ENCODE data around the gene KCNIP2.

Gene KCNIP2

GRCh38 chr10:101850749-101851148 lies 7.1 kb upstream of the KCNIP2 start:
- no peak for DNase-seq

- no peak for DNase-seq
These were observed 5.3 kb upstream of the KCNIP2 start for GRCh38 chr10:101848894-101849351.

GRCh38 chr10:101848408-101848807 lies 4.8 kb upstream of the KCNIP2 start:
- no peak for DNase-seq

- DNase-seq: no peak
These were observed 2.3 kb upstream of the KCNIP2 start for GRCh38 chr10:101845893-101846292.

GRCh38 chr10:101841826-101842225 lies 1.8 kb downstream of the KCNIP2 start:
- no peak for DNase-seq

- peak; percentile 75 for DNase-seq
These were observed 2.7 kb downstream of the KCNIP2 start for GRCh38 chr10:101840741-101841453.

- no peak for DNase-seq
These were observed 3.4 kb downstream of the KCNIP2 start for GRCh38 chr10:101840102-101840684.

GRCh38 chr10:101839416-101840063 lies 4.1 kb downstream of the KCNIP2 start:
- peak; percentile 40 for DNase-seq

GRCh38 chr10:101839002-101839401 lies 4.6 kb downstream of the KCNIP2 start:
- DNase-seq: no peak

- no peak for DNase-seq
These were observed 5.1 kb downstream of the KCNIP2 start for GRCh38 chr10:101838416-101838970.

- no peak for DNase-seq
These were observed 5.9 kb downstream of the KCNIP2 start for GRCh38 chr10:101837748-101838147.

GRCh38 chr10:101835362-101835761 lies 8.2 kb downstream of the KCNIP2 start:
- no peak for DNase-seq

GRCh38 chr10:101834341-101834740 lies 9.3 kb downstream of the KCNIP2 start:
- DNase-seq: no peak

- no peak for DNase-seq
These were observed 10.1 kb downstream of the KCNIP2 start for GRCh38 chr10:101833466-101833865.

GRCh38 chr10:101832325-101832771 lies 11.3 kb downstream of the KCNIP2 start:
- DNase-seq: no peak

GRCh38 chr10:101831169-101831811 lies 12.3 kb downstream of the KCNIP2 start:
- no peak for DNase-seq

- peak; percentile 88 for DNase-seq
These were observed 13.1 kb downstream of the KCNIP2 start for GRCh38 chr10:101830322-101831168.

GRCh38 chr10:101829561-101830315 lies 13.9 kb downstream of the KCNIP2 start:
- DNase-seq: peak; percentile 60

GRCh38 chr10:101828766-101829551 lies 14.6 kb downstream of the KCNIP2 start:
- DNase-seq: no peak

GRCh38 chr10:101827919-101828600 lies 15.5 kb downstream of the KCNIP2 start:
- DNase-seq: no peak

All from NCI-H345 (cell line).